ENCODE measurements around the gene RIPK4. TPM values are rescaled to one million over a fixed set of nuclear protein-coding genes. Genes with fewer than 3 reads are reported as not detected.
"Not testable (repeated sequence)": the region's sequence is repeated elsewhere in the genome, so short reads cannot be mapped to it uniquely, and the experiment has no call there.

Gene RIPK4
- total RNA-seq, 1 experiment from 2014 or later, result 0.31 TPM

DNA sequence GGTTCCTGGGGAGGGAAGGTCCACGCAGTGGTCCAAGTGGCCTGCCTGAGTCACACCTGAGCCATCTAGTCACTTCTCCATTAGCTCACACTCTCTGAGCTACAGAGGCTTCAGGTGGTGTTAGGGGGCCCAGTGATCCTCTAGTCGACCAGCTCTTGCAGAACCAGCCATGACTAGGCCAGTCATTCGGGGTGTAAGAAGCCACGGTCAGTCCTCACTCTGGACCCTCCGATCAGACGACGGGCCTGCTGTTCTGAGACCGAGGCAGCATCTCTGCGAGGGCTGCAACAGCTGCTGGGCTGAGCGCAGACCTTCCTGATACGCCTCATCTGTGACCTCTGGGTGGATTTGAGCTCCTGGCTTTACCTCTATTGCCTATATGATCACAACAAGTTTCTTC is 68.8 kb downstream of the RIPK4 start:
- DNase-seq (ENCODE audit: low read depth), result no peak

DNA sequence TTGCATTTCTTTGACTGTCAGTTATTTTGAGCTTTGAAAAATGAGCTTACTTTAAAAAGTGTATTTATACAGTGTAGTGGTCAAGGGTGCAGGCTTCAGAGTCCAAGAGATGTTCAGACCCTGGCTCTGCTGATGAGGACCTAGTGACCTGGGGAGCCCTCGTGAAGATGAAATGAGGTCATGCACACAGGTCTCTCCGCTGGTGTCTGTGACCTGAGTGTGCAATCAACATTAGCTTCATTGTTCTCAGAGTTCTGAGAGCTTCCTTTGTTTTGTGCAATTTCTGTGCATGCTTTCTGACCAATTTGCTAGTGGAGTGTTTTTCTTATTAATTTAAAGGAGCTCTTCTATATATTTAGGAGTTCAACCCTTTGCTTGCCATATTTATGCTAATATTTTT is 71.3 kb downstream of the RIPK4 start:
- no peak for DNase-seq (ENCODE audit: low read depth)

DNA sequence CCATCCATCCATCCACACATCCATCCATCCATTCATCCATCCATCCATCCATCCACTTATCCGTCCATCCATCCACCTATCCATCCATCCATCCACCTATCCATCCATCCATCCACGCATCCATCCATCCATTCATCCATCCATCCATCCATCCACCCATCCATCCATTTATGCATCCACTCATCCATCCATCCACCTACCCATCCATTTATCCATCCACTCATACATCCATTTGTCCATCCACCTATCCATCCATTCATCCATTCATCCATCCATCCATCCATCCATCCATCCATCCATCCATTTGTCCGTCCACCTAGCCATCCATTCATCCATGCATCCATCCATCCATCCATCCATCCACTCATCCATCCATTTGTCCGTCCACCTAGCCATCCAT is 72.8 kb downstream of the RIPK4 start:
- not testable (repeated sequence) for DNase-seq (ENCODE audit: low read depth)

DNA sequence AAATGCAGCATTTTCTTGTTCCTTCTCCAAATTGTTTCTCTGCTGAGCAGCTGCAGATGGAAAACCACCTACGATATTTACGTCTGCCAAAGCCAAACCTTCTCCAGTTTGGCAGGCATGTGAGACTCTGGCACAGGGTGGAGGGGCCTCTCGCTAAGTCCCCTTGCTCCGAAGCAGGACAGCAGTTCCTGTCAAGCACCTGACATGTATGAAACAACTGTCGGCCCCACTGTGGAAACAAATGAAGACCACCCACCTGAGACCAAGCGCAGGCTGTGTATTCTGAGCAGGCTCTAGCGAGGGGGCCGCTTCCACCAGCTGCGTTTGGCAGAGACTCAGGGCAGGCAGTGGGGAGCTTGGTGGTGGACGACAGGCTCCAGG is 74.7 kb downstream of the RIPK4 start:
- DNase-seq (ENCODE audit: low read depth), result no peak

DNA sequence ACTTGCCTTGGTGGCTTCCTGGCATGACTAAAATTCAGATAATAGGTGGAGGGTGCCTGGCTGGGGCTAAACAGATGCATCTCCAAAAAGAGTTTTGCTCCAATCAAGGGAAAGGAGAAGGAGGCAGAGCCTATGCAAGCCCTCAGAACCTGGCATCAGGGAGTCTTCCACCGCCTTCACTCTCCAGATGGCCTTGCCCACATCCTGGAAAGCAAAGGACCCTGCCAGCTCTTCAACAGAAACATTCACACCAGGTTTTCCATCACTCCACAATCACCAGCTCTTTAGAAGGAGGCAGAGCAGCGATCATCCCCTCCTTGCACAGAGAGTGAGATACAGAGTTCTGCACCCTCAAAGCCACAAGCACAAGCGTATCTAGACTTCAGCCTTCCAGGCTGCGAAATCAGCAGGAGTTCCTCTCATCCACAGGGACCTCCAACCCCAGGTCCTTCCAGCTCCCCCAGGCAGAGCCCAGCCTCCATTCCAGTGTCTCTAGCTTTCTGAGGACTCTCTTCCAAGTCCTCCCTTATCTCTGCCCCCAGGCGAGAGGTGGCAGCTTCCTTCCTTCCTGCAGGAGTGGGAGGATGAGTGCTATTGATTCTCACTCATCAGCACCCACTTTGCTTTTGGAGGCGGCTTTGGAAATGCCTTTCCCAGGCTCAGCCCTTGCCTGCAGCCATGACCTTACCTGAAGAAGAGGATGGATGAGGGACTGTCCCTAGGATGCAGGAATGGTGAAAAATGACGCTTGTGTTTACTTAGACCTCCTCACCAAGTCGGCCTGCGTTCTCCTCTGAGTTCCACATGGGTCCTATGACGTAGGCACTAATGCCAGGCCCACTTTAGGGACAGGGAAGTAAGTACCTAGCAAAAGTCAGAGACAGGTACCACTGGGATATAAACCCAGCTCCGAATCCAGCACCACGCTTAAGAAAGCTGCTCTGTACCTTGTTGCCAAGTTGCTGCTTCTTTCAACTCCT is 75.4 kb downstream of the RIPK4 start:
- no peak for DNase-seq (ENCODE audit: low read depth)

Small RNA genes lying within 50 kb of the gene (small RNA-seq; reads per million reads assigned to genes)
- not detected for gene MIR6814

Other genes with a start within 250 kb of the RIPK4 start
- 6.4 and 6.5 TPM in 2 replicates for gene PRDM15, start 112.3 kb upstream of the RIPK4 start, total RNA-seq (2014; rRNA removed; shearing (Covaris generic))
- gene C2CD2, start 187.0 kb upstream of the RIPK4 start, total RNA-seq (2014; rRNA removed; shearing (Covaris generic)), result 21.5 and 21.7 TPM in 2 replicates
- 8.3 and 11.3 TPM in 2 replicates for gene ZBTB21, start 243.3 kb upstream of the RIPK4 start, total RNA-seq (2014; rRNA removed; shearing (Covaris generic))

All from HT1080 (cell line).